Upper lobe of left lung (tissue), 6 donors: ENCODE measurements around the gene KRTAP5-1. TPM values are rescaled to one million over a fixed set of nuclear protein-coding genes. Genes with fewer than 3 reads are reported as not detected.

Source experiments
- ATAC-seq, 2 donors: fragments of 200-7000 bp; cut with Tn5 transposase; one replicate each; pipeline ENCODE4 v1.9.1; 2022; ENCODE audit warnings: mild to moderate bottlenecking in 2 of 2, moderate library complexity in 2 of 2; ENCODE audit not compliant: low FRiP score in 2 of 2
- DNase-seq, 2 donors: peaks; one replicate each; pipeline ENCODE4 v3.0.0-alpha.2; 2019 to 2020
- H3K27ac ChIP-seq, 4 donors: fragments of 200-600 bp; sonication (generic); one replicate each; pipeline ENCODE4 v1.5.1; 2016 to 2019
- H3K27me3 ChIP-seq, 4 donors: fragments of 200-600 bp; sonication (generic); one replicate each; pipeline ENCODE4 v1.5.1; 2017 to 2019
- H3K36me3 ChIP-seq, 4 donors: fragments of 200-600 bp; sonication (generic); one replicate each; pipeline ENCODE4 v1.5.1; 2016 to 2019
- H3K4me1 ChIP-seq, 4 donors: fragments of 200-600 bp; sonication (generic); one replicate each; pipeline ENCODE4 v1.5.1; 2018 to 2019
- H3K4me3 ChIP-seq, 4 donors: fragments of 200-600 bp; sonication (generic); one replicate each; pipeline ENCODE4 v1.5.1; 2017 to 2019; ENCODE audit warnings: mild to moderate bottlenecking in 2 of 4, moderate library complexity in 1 of 4
- H3K9me3 ChIP-seq, 4 donors: fragments of 200-600 bp; sonication (generic); one replicate each; pipeline ENCODE4 v1.5.1; 2018 to 2019
- CTCF ChIP-seq, 6 experiments: fragments of 450-650 bp in 4 of 6; fragments of 200-600 bp in 2 of 6; sonication (generic) in 2 of 6; IDR thresholded peaks; one replicate each; pipeline ENCODE4 v1.5.1; 2016 to 2019; ENCODE audit warnings: antibody characterized with exemption in 6 of 6
- EP300 ChIP-seq, 4 donors: sonication (generic); formaldehyde crosslinking; IDR thresholded peaks; one replicate each; pipeline ENCODE4 v1.5.1; 2017; ENCODE audit warnings: antibody characterized with exemption in 4 of 4, control low read depth in 2 of 4
- POLR2A ChIP-seq, 4 donors: fragments of 450-650 bp; IDR thresholded peaks; one replicate each; pipeline ENCODE4 v1.5.1; 2016 to 2017; ENCODE audit warnings: antibody characterized with exemption in 4 of 4, mild to moderate bottlenecking in 2 of 4
- POLR2AphosphoS5 ChIP-seq, 2 donors: sonication (generic); formaldehyde crosslinking; IDR thresholded peaks; one replicate each; pipeline ENCODE4 v1.5.1; 2017; ENCODE audit warnings: antibody characterized with exemption in 2 of 2
- WGBS, 2 donors: methylation state at CpG; one replicate each; pipeline ENCODE4 v1.1.5; 2017 to 2018; 5-methylcytosine and 5-hydroxymethylcytosine counted together
- total RNA-seq, 6 donors: library from RNA; depleted of rRNA in 4 of 6; stranded (reverse); fragments of >200 nt in 4 of 6; gene quantifications; one replicate each; pipeline versions ENCODE4 v1.1.0 to v1.2.1, GENCODE V29; 2016 to 2021
- donor health status: DM: no; HTN: no; CAD: no; lungs with moderate emphysema.
- donor health status: DM: no; HTN: yes; CAD: no; lungs with severe emphysema.

KRTAP5-1 gene
- total RNA-seq, 6 donors from 2014 or later: not detected

DNA sequence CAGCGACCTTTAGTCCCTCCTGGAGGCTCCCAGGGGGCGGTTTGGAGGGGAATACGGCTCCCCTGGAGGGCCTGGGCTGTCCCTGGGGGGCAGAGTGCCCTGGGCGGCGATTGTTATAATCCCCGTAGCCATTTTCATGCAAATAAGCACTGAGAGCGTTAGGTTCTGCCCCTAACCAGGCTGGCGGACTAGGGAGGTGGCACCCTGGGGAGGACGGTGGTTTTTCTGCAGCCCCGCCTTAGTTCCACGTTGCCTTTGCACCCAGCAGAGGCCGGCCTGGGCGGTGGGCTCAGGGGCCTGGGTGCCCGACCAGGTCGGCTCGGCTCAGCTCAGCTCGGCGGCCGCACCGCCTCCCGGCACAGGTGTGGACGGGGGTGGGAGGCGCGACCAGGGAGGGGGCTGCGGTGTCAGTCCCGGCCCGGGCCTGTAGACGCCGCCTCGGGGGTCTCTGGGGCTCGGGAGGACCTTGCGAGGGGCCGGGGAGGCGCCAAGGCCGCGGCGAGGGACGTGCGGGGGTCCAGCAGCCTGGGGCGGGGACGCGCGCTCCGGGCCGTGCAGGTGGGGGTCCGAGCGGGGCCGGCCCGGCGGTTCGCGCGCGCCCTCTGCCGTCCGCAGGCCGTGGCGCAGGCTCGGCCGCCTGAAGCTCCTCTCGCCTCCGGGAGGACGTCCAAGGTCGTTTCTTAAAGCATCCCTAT, 10.7 kb downstream of the KRTAP5-1 start:
- Histone ChIP-seq H3K36me3 (no peaks in the 10 kb centered on the region), H3K4me1 (peaks cover 30 to 47% (median 36%) of the 10 kb centered on the region in 4 donors), H3K4me3 (peak overlapping the region in 3 of 4 donors; percentile 58 to 61 (median 59)), H3K27ac (peak overlapping the region; percentile 75 to 90 (median 82)), H3K9me3 (peaks cover 0 to 8% (median 6%) of the 10 kb centered on the region in 4 donors), H3K27me3 (peaks cover 0 to 20% (median 6%) of the 10 kb centered on the region in 4 donors)
- WGBS, 2 donors: 0% methylated on average over 6 to 32 of the region's 64 CpGs
- peak in 1 of 2 donors; percentile 95 for DNase-seq
- peak; percentile 39 to 79 for ATAC-seq
- peak; percentile 93 to 97 (median 96) for TF ChIP-seq CTCF (IDR thresholded peaks at IDR 0.05)
- no peak for TF ChIP-seq EP300 (IDR thresholded peaks at IDR 0.05)
- no peak for TF ChIP-seq POLR2A (IDR thresholded peaks at IDR 0.05)

GRCh38 chr11:1573903-1574237, 11.2 kb downstream of the KRTAP5-1 start:
- Histone ChIP-seq H3K4me3 (peak overlapping the region in 3 of 4 donors; percentile 58 to 61 (median 59)), H3K9me3 (peaks cover 0 to 8% (median 6%) of the 10 kb centered on the region in 4 donors)
- 4 to 11% methylated on average over 5 to 7 of the region's 7 CpGs for WGBS, 2 donors

DNA sequence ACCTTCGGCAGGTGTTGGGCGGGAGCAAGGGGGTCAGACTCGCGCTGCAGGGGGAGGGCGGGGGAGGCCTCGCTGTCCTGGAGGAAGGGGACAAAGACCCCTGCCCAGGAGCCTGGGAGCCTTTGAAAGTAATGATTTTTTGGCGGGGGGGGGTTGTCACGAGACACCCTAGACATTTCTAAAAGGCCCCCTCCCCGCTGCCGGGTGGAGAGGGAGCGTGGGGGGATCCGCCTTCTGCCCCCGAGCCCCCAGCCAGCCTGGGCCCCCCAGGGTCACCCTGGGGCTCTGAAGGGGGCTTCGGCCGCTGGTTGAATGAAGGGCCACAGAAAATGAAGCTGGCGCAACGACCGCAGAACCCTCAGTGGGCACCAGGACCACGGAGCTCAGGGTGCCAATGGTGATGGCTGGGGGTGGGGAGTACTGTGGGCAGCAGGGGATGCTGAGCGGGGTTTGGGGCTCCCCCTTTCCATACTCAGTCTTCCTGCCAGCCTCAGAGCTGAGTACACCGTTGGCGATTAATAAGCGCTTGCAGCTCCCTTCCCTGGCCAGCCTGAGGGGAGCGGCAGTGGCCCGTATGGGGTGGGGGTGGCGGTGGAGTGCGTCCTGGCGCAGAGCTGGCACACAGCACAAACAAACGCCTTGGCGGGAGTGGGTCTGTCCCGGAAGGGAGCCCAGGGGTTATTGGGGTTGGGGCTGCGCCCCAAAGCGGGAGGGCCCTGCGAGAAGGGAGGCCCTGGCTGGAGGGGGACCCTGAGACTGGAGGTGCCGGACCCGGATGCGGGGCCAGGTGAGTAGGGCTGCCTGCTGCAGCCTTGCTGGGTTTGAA, 11.8 kb downstream of the KRTAP5-1 start:
- no peaks in the 10 kb centered on the region for H3K36me3 ChIP-seq
- DNase-seq (peak in 1 of 2 donors; percentile 81), ATAC-seq (peak in 1 of 2 donors; percentile 51)
- peak overlapping the region; percentile 58 to 72 (median 60) for H3K4me3 ChIP-seq
- peaks cover 0 to 20% (median 6%) of the 10 kb centered on the region in 4 donors for H3K27me3 ChIP-seq
- H3K27ac ChIP-seq: peak overlapping the region; percentile 75 to 90 (median 82)
- peaks cover 30 to 57% (median 36%) of the 10 kb centered on the region in 4 donors for H3K4me1 ChIP-seq
- peaks cover 0 to 2% (median 2%) of the 10 kb centered on the region in 4 donors for H3K9me3 ChIP-seq
- peak in 1 of 6 experiments; percentile 13 for TF ChIP-seq CTCF (IDR thresholded peaks at IDR 0.05)
- TF ChIP-seq EP300 (IDR thresholded peaks at IDR 0.05): no peak
- no peak for TF ChIP-seq POLR2AphosphoS5 (IDR thresholded peaks at IDR 0.05)
- 1 to 7% methylated on average over 18 to 29 of the region's 37 CpGs for WGBS, 2 donors

More at GRCh38 chr11:1573903-1574237, 11.2 kb downstream of the KRTAP5-1 start:
- Histone ChIP-seq H3K36me3 (no peaks in the 10 kb centered on the region), H3K4me1 (peaks cover 30 to 52% (median 36%) of the 10 kb centered on the region in 4 donors), H3K27ac (peak overlapping the region; percentile 75 to 90 (median 82)), H3K27me3 (peaks cover 0 to 20% (median 6%) of the 10 kb centered on the region in 4 donors)
- DNase-seq: peak; percentile 79 to 87
- TF ChIP-seq POLR2AphosphoS5 (IDR thresholded peaks at IDR 0.05) (peak in 1 of 2 donors; percentile 35), POLR2A (IDR thresholded peaks at IDR 0.05) (peak in 1 of 4 donors; percentile 55), EP300 (IDR thresholded peaks at IDR 0.05) (no peak)
- ATAC-seq: peak; percentile 29 to 85

- H3K27ac ChIP-seq: peak within 1 kb of the TSS; percentile 75 to 90 (median 82)
- WGBS, 2 donors: 0% methylated on average over 22 of the region's 124 CpGs; no CpG with 5 or more reads in 1 of the 2 donors
- peaks cover 0 to 20% (median 6%) of the 10 kb centered on the region in 4 donors for H3K27me3 ChIP-seq
- no peaks in the 10 kb centered on the region for H3K36me3 ChIP-seq
- peaks cover 30 to 58% (median 36%) of the 10 kb centered on the region in 4 donors for H3K4me1 ChIP-seq
- ATAC-seq (peak; percentile 48 to 83), DNase-seq (peak; percentile 85 to 98)
- TF ChIP-seq CTCF (IDR thresholded peaks at IDR 0.05) (no peak), POLR2AphosphoS5 (IDR thresholded peaks at IDR 0.05) (peak in 1 of 2 donors; percentile 34), POLR2A (IDR thresholded peaks at IDR 0.05) (peak in 1 of 4 donors; percentile 45)
- no peaks in the 10 kb centered on the region for H3K9me3 ChIP-seq
- peak within 1 kb of the TSS; percentile 58 to 76 (median 66) for H3K4me3 ChIP-seq
These were observed 12.6 kb downstream of the KRTAP5-1 start, which contains the start of gene DUSP8 for GRCh38 chr11:1572197-1573076. Gene DUSP8 (minus strand): TSS chr11:1572271. CDS start chr11:1565826, 6,445 bp downstream.
